K562 (cell line): ENCODE results near the gene PTH1R. TPM values are rescaled to one million over a fixed set of nuclear protein-coding genes. Genes with fewer than 3 reads are reported as not detected.
A peak's percentile ranks its signal among the peaks of the same experiment; 100 is the strongest.

ENCODE experiments used
- FOXA1 ChIP-seq: fragments of 450-650 bp; IDR thresholded peaks from 2 replicates; pipeline ENCODE4 v1.6.1; 2016; ENCODE audit warnings: mild to moderate bottlenecking, borderline replicate concordance
- FOXK1 ChIP-seq: sonication (generic); formaldehyde crosslinking; IDR thresholded peaks from 2 replicates; pipeline ENCODE4 v1.8.0; 2022; ENCODE audit warnings: missing genetic modification reagents, mild to moderate bottlenecking, borderline replicate concordance
- IFI16 ChIP-seq: fragments of 250-450 bp; sonication (Bioruptor Pico); IDR thresholded peaks from 2 replicates; pipeline ENCODE4 v2.1.2; 2022; ENCODE audit warnings: mild to moderate bottlenecking, inconsistent platforms
- NFYB ChIP-seq: IDR thresholded peaks from 2 replicates; pipeline ENCODE4 v1.6.1; 2011; ENCODE audit warnings: mild to moderate bottlenecking, moderate library complexity; ENCODE audit not compliant: insufficient read length; ENCODE audit errors: extremely low read depth
- RBM39 ChIP-seq: fragments of 200-400 bp; formaldehyde crosslinking; optimal IDR thresholded peaks from 2 replicates; pipeline ENCODE3; 2018; ENCODE audit warnings: low read depth, low read length
- THRB ChIP-seq: fragments of 450-650 bp; formaldehyde crosslinking; conservative IDR thresholded peaks from 2 replicates; pipeline ENCODE4 v1.4.0; 2022; ENCODE audit warnings: mild to moderate bottlenecking, missing genetic modification characterization
- ZBTB2 ChIP-seq: fragments of 450-650 bp; IDR thresholded peaks from 2 replicates; pipeline ENCODE4 v1.6.1; 2016; ENCODE audit warnings: antibody characterized with exemption
- ZBTB9 ChIP-seq: fragments of 450-650 bp; formaldehyde crosslinking; IDR thresholded peaks from 2 replicates; pipeline ENCODE4 v1.4.0; 2020; ENCODE audit warnings: mild to moderate bottlenecking, moderate library complexity
- ZNF766 ChIP-seq: fragments of 200-800 bp; sonication (Bioruptor generic); conservative IDR thresholded peaks from 2 replicates; pipeline ENCODE4 v1.6.1; 2016; ENCODE audit warnings: missing genetic modification characterization, missing compliant biosample characterization
- ZSCAN32 ChIP-seq: fragments of 450-650 bp; formaldehyde crosslinking; IDR thresholded peaks from 2 replicates; pipeline ENCODE4 v1.4.0; 2020; ENCODE audit warnings: mild to moderate bottlenecking, moderate library complexity
- polyA plus RNA-seq, 8 experiments: library from polyadenylated mRNA; depleted of rRNA in 4 of 8; stranded (reverse) in 5 of 8; unstranded in 3 of 8; fragments of >200 nt; fragmentation: Nextera tagmentation in 2 of 8; fragmentation: Illumina TruSeq in 1 of 8; extraction: Ambion mirVana in 2 of 8; extraction: Trizol in 1 of 8; gene quantifications; 2 replicates each; pipeline versions ENCODE4 v1.2.1 to v1.2.3, GENCODE V29; 2011 to 2014; ENCODE audit warnings: inconsistent platforms in 1 of 8, missing spikeins in 1 of 8
- total RNA-seq, 7 experiments: library from RNA; depleted of rRNA in 6 of 7; stranded (reverse); fragments of >200 nt in 6 of 7; fragmentation: Illumina TruSeq in 2 of 7; extraction: Trizol in 2 of 7; gene quantifications; 2 replicates each; pipeline versions ENCODE4 v1.2.1 to v1.2.3, GENCODE V29; 2011 to 2021; ENCODE audit warnings: low replicate concordance in 1 of 7
- TF ChIP-seq, protein P1 (sequence below): fragments of 450-650 bp; IDR thresholded peaks from one replicate; pipeline ENCODE4 v1.6.1; 2018; ENCODE audit warnings: mild to moderate bottlenecking, moderate library complexity; ENCODE audit not compliant: partially characterized antibody
- TF ChIP-seq, protein P2 (sequence below): fragments of 200-800 bp; sonication (Bioruptor generic); IDR thresholded peaks from 2 replicates; pipeline ENCODE4 v1.6.1; 2017; ENCODE audit warnings: missing genetic modification characterization, missing compliant biosample characterization

Gene PTH1R
- total and polyA plus RNA-seq, 9 of the 15 experiments (the other 6 are each of a cell fraction or from before 2014, with no cell fraction given): not detected

DNA sequence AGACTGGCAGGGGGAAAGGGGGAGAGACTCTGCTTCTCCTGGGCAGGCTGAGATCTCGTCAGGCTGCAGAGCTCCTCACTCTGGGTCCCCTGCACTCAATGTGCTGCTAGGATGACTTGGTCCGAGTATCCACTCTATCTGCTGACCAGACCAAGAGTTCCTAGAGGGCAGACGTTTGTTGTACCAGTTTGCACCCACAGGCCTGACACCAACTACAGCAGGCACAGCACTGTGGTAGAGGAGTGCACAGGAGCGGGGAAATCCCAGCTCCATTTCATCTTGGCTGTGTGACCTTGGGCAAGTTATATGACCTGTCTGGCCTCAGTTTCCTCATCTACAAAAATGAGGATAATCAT, 70.0 kb downstream of the PTH1R start (continued):
- 0 out of 2 replicates have a peak, but pooled peaks have one; percentile 1 for TF ChIP-seq ZBTB2
- TF ChIP-seq, protein P1, sequence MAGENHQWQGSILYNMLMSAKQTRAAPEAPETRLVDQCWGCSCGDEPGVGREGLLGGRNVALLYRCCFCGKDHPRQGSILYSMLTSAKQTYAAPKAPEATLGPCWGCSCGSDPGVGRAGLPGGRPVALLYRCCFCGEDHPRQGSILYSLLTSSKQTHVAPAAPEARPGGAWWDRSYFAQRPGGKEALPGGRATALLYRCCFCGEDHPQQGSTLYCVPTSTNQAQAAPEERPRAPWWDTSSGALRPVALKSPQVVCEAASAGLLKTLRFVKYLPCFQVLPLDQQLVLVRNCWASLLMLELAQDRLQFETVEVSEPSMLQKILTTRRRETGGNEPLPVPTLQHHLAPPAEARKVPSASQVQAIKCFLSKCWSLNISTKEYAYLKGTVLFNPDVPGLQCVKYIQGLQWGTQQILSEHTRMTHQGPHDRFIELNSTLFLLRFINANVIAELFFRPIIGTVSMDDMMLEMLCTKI: no peak
- no peak for TF ChIP-seq FOXA1
- TF ChIP-seq THRB (CRISPR knock-in tag): 0 out of 2 replicates have a peak, but pooled peaks have one; percentile 4
- TF ChIP-seq ZBTB9 (CRISPR knock-in tag): 0 out of 2 replicates have a peak, but pooled peaks have one; percentile 13
- no peak for TF ChIP-seq IFI16 (CRISPR knock-in tag)
- TF ChIP-seq ZSCAN32 (CRISPR knock-in tag): 0 out of 2 replicates have a peak, but pooled peaks have one; percentile 0
- TF ChIP-seq, protein P2, sequence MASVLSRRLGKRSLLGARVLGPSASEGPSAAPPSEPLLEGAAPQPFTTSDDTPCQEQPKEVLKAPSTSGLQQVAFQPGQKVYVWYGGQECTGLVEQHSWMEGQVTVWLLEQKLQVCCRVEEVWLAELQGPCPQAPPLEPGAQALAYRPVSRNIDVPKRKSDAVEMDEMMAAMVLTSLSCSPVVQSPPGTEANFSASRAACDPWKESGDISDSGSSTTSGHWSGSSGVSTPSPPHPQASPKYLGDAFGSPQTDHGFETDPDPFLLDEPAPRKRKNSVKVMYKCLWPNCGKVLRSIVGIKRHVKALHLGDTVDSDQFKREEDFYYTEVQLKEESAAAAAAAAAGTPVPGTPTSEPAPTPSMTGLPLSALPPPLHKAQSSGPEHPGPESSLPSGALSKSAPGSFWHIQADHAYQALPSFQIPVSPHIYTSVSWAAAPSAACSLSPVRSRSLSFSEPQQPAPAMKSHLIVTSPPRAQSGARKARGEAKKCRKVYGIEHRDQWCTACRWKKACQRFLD (CRISPR knock-in tag): peak; percentile 59; the same call in 1 of the 2 replicates
- no peak for TF ChIP-seq FOXK1 (CRISPR knock-in tag)
- TF ChIP-seq RBM39: no peak
- no peak for TF ChIP-seq ZNF766
- no peak for TF ChIP-seq NFYB
- TF ChIP-seq, all 486 proteins: peak for 12
